OCI-LY7 (cell line): ENCODE measurements around the gene XDH. TPM values are rescaled to one million over a fixed set of nuclear protein-coding genes. Genes with fewer than 3 reads are reported as not detected.

Experiments
- BruUV-seq: library from RNA; stranded (reverse); fragments of 400-500 nt; replicated peaks from 2 replicates; lab custom pipeline; 2021; lab: Mats Ljungman, UMichigan
- CTCF ChIA-PET: fragments of 300-600 bp; sonication (Branson Sonifier 250); formaldehyde crosslinking; loops from one replicate; lab custom pipeline; 2022; ENCODE audit warnings: antibody characterized with exemption; ENCODE audit not compliant: unreplicated experiment; lab: Charles Lee
- POLR2A ChIA-PET: fragments of 300-600 bp; sonication (Branson Sonifier 250); formaldehyde crosslinking; loops from one replicate; lab custom pipeline; 2022; ENCODE audit warnings: antibody characterized with exemption; lab: Charles Lee
- DNase-seq: peaks from one replicate; pipeline ENCODE4 v3.0.0-alpha.2; 2015; ENCODE audit warnings: low spot score
- H2AFZ ChIP-seq: fragments of 200-600 bp; sonication (generic), shearing (Covaris generic); 2 replicates; pipeline ENCODE4 v1.6.1; 2014; ENCODE audit warnings: mild to moderate bottlenecking, antibody characterized with exemption, low read length, moderate library complexity
- H3K27ac ChIP-seq: fragments of 200-600 bp; sonication (generic); 2 replicates; pipeline ENCODE4 v1.5.1; 2014; ENCODE audit warnings: mixed run types, low read depth, mild to moderate bottlenecking, moderate library complexity, low read length, inconsistent platforms; ENCODE audit not compliant: poor library complexity, severe bottlenecking
- H3K36me3 ChIP-seq: fragments of 200-600 bp; sonication (generic); 2 replicates; pipeline ENCODE4 v1.6.1; 2014; ENCODE audit warnings: mild to moderate bottlenecking, antibody characterized with exemption, low read length, moderate library complexity, mixed read lengths; ENCODE audit not compliant: insufficient read depth
- H3K4me1 ChIP-seq: fragments of 200-600 bp; sonication (generic); 2 replicates; pipeline ENCODE4 v1.5.1; 2014; ENCODE audit warnings: mild to moderate bottlenecking, low read length; ENCODE audit not compliant: insufficient read depth, poor library complexity, severe bottlenecking
- H3K4me2 ChIP-seq: fragments of 200-600 bp; sonication (generic); 2 replicates; pipeline ENCODE4 v1.6.1; 2014; ENCODE audit warnings: mild to moderate bottlenecking, low read length
- H3K4me3 ChIP-seq: fragments of 200-600 bp; sonication (generic); 2 replicates; pipeline ENCODE4 v1.5.1; 2014; ENCODE audit warnings: mild to moderate bottlenecking, low read depth, low read length; ENCODE audit not compliant: poor library complexity, severe bottlenecking
- H3K79me2 ChIP-seq: fragments of 200-600 bp; sonication (generic); 2 replicates; pipeline ENCODE4 v1.6.1; 2016; ENCODE audit warnings: low read depth, mild to moderate bottlenecking, low read length, moderate library complexity, mixed read lengths; ENCODE audit not compliant: insufficient read depth
- H3K9me2 ChIP-seq: fragments of 200-600 bp; sonication (generic); 2 replicates; pipeline ENCODE4 v1.6.1; 2016; ENCODE audit warnings: mild to moderate bottlenecking, low read length, mixed read lengths; ENCODE audit not compliant: insufficient read depth
- H3K9me3 ChIP-seq: fragments of 200-600 bp; sonication (generic); 2 replicates; pipeline ENCODE4 v1.6.1; 2014; ENCODE audit warnings: mild to moderate bottlenecking, mixed run types, low read length, mixed read lengths
- H4K20me1 ChIP-seq: fragments of 200-600 bp; sonication (generic); 2 replicates; pipeline ENCODE4 v1.6.1; 2014; ENCODE audit warnings: mild to moderate bottlenecking, antibody characterized with exemption, low read length, moderate library complexity, mixed read lengths; ENCODE audit not compliant: insufficient read depth
- EZH2phosphoT487 ChIP-seq: fragments of 200-600 bp; sonication (generic); IDR thresholded peaks from 2 replicates; pipeline ENCODE4 v1.6.1; 2018; ENCODE audit warnings: low read depth, borderline replicate concordance, mild to moderate bottlenecking, mixed run types, antibody characterized with exemption, low read length, moderate library complexity, mixed read lengths
- intact Hi-C: fragments of 100-400 bp; cut with micrococcal nuclease; formaldehyde crosslinking; loops from one replicate; pipeline ENCODE4 v1.10.0; 2022; ENCODE audit not compliant: unreplicated experiment
- total RNA-seq, 2 experiments: library from RNA; depleted of rRNA in 1 of 2; stranded (reverse); fragments of >200 nt in 1 of 2; shearing (Covaris generic) in 1 of 2; gene quantifications; 2 replicates each; pipeline ENCODE4 v1.2.3, GENCODE V29; 2014 to 2022
- TF ChIP-seq, protein P1 (sequence below): fragments of 200-600 bp; sonication (generic); conservative IDR thresholded peaks from 2 replicates; pipeline ENCODE4 v1.5.1; 2014; ENCODE audit warnings: mild to moderate bottlenecking, antibody characterized with exemption, low read length, moderate library complexity, mixed read lengths

Gene XDH
- total RNA-seq, 2 experiments from 2014 or later = not detected

DNA sequence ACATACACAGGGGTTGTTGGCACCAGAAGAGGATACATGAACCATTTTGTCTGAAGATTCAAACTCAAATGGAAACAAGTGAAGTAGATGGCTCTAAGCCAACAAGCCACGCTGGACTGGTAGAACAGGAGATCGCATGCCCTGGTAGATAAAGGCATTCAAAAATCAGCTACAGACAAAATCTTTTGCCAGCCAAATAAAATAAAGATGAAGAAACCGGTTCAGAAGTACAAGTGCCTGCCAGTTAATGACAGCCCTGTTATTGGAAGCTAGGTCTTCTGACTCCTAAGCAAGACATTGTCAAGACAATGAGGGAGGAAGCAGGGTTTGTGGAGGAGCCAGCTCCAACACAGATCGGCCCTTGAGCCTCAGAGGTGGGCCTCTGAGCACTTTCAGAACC, 128.3 kb downstream of the XDH start:
- no peaks in the 10 kb centered on the region for H3K36me3 ChIP-seq
- no peak overlapping the region for H3K4me2 ChIP-seq
- no peak for TF ChIP-seq EZH2phosphoT487
- TF ChIP-seq, protein P1, sequence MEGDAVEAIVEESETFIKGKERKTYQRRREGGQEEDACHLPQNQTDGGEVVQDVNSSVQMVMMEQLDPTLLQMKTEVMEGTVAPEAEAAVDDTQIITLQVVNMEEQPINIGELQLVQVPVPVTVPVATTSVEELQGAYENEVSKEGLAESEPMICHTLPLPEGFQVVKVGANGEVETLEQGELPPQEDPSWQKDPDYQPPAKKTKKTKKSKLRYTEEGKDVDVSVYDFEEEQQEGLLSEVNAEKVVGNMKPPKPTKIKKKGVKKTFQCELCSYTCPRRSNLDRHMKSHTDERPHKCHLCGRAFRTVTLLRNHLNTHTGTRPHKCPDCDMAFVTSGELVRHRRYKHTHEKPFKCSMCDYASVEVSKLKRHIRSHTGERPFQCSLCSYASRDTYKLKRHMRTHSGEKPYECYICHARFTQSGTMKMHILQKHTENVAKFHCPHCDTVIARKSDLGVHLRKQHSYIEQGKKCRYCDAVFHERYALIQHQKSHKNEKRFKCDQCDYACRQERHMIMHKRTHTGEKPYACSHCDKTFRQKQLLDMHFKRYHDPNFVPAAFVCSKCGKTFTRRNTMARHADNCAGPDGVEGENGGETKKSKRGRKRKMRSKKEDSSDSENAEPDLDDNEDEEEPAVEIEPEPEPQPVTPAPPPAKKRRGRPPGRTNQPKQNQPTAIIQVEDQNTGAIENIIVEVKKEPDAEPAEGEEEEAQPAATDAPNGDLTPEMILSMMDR = no peak
- no peaks in the 10 kb centered on the region for H3K9me2 ChIP-seq
- ChIA-PET POLR2A (interaction anchor here (0.6 to 0.7 kb wide), 4 partner anchors 44 to 282 kb away, joined by 3 to 7 read pairs (median 5); no protein-coding TSS in a partner anchor), CTCF (no interaction called here)
- no peak overlapping the region for H3K4me3 ChIP-seq
- DNase-seq = no peak
- H3K27ac ChIP-seq = no peak overlapping the region
- no TSS peak for BruUV-seq
- H2AFZ ChIP-seq = no peak overlapping the region
- no peaks in the 10 kb centered on the region for H4K20me1 ChIP-seq
- no peaks in the 10 kb centered on the region for H3K4me1 ChIP-seq
- H3K9me3 ChIP-seq = no peaks in the 10 kb centered on the region
- H3K79me2 ChIP-seq = no peaks in the 10 kb centered on the region
- intact Hi-C loops = no loop called here

Other genes starting within 250 kb of the XDH start
- 1.4 and 1.7 TPM in 2 replicates for gene CAPN14, start 197.2 kb downstream of the XDH start, total RNA-seq (2014; rRNA removed; shearing (Covaris generic))
- 2.7 and 4.0 TPM in 2 replicates for gene CAPN14, start 197.2 kb downstream of the XDH start, total RNA-seq (2022)
- 0.73 and 0.98 TPM in 2 replicates for gene EHD3, start 180.6 kb downstream of the XDH start, total RNA-seq (2014; rRNA removed; shearing (Covaris generic))
- 2.5 and 3.4 TPM in 2 replicates for gene EHD3, start 180.6 kb downstream of the XDH start, total RNA-seq (2022)
- 0.03 TPM in 2 replicates for gene SRD5A2, start 166.2 kb upstream of the XDH start, total RNA-seq (2014; rRNA removed; shearing (Covaris generic))
- gene SRD5A2, start 166.2 kb upstream of the XDH start, total RNA-seq (2022) = not detected in 2 replicates